ENCODE measurements around the gene FRAT2.
"Not testable (repeated sequence)": the region's sequence is repeated elsewhere in the genome, so short reads cannot be mapped to it uniquely, and the experiment has no call there.

FRAT2 gene

DNA sequence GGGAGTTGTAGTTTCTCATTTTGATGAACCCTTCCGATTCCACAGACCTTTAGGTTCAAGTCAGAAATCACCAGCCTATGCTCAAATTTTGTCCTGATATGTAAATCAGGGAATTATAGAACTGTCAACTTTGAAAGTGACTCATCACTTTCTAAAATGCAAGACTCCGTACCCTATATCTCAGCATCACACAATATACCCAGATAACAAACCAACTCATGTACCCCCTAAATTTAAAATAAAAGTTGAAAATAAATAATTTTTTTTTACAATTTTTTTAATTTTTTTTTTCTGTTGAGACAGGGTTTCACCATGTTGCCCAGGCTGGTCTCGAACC lies 41.7 kb downstream of the FRAT2 start:
- no peak for DNase-seq (ENCODE audit: insufficient read length, low spot score)
- FAIRE-seq: no peak

DNA sequence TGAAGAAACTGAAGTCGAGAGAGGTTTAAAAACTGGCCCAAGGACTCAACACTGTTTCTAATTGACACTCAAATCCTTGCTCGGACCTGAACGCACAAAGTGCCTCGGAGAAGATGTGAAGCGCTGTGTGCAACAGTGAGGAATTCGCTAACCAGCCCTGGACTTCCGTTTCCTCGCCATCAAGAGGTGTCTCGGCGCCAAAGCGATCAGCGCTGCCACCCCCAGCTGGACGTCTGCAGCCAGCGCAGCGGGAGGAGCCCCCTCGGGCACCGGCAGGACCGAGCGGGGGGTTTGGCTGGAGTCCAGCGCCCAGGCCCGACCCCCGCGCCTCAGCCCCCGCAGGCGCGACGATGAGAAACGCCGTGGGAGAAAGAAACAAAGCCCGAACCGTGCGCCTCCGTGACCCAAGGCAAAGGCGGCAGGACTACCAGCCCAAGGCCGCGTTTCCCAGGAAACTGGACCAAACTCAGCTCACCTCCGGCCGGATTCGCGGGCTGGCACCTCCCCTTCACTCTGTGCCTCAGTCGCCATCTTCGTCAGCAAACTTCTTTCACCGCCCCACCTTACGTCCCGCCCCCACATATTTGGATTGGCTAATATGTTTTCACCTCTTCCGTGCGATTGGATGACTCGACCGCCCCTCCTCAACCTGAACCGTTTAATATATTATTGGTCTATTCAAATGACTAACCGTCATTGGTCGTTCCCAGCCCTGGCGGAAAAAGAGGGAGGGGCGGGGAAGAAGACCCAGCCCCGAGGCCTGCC lies 42.2 kb downstream of the FRAT2 start, which contains the start of gene ARHGAP19:
TSS of gene ARHGAP19 (minus strand) at position 541 of the 765 bp plus-strand sequence. CDS start at position 531, 10 bp downstream.
- FAIRE-seq: peak; percentile 72
- peak; percentile 98 for DNase-seq (ENCODE audit: insufficient read length, low spot score)

GRCh38 chr10:97291357-97292096 lies 43.0 kb downstream of the FRAT2 start:
- DNase-seq (ENCODE audit: insufficient read length, low spot score) (no peak), FAIRE-seq (no peak)

DNA sequence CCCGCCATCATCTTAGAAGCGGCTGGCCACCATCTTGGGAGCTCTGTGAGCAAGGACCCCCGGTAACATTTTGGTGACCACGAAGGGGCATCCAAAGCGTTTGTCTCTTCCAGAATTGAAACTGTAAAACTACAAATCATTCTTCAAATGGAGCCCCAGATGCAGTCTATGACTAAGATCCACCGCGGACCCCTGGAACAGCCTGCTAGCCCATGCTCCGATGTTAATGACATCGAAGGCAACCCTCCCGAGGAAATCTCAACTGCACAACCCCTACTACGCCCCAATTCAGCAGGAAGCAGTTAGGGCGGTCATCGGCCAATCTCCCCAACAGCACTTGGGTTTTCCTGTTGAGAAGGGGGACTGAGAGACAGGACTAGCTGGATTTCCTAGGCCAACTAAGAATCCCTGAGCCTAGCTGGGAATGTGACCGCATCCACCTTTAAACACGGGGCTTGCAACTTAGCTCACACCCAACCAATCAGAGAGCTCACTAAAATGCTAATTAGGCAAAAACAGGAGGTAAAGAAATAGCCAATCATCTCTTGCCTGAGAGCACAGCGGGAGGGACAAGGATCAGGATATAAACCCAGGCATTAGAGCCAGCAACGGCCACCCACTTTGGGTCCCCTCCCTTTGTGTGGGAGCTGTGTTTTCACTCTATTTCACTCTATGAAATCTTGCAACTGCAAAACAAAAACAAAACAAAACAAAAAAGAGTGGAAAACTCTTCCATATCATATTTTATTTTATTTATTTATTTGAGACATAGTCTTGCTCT lies 43.8 kb downstream of the FRAT2 start:
- DNase-seq (ENCODE audit: insufficient read length, low spot score); FAIRE-seq: not testable (repeated sequence)

DNA sequence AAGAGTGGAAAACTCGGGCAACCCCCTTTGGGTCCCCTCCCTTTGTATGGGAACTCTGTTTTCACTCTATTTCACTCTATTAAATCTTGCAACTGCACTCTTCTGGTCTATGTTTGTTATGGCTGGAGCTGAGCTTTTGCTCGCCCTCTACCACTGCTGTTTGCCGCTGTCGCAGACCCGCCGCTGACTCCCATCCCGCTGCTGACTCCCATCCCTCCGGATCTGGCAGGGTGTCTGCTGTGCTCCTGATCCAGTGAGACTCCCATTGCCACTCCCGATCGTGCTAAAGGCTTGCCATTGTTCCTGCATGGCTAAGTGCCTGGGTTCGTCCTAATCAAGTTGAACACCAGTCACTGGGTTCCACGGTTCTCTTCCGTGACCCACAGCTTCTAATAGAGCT lies 44.5 kb downstream of the FRAT2 start:
- not testable (repeated sequence) for DNase-seq (ENCODE audit: insufficient read length, low spot score); FAIRE-seq

All from HTR-8/SVneo (cell line).